Sigmoid colon (tissue), 7 donors: ENCODE results near the gene POLH. TPM values are rescaled to one million over a fixed set of nuclear protein-coding genes. Genes with fewer than 3 reads are reported as not detected.

ENCODE experiments used
- DNase-seq: peaks from one replicate; pipeline ENCODE4 v3.0.0-alpha.2; 2019
- H3K27ac ChIP-seq, 4 donors: fragments of 200-600 bp; sonication (generic); one replicate each; pipeline ENCODE4 v1.5.1; 2016 to 2019; ENCODE audit warnings: mild to moderate bottlenecking in 1 of 4
- H3K27me3 ChIP-seq, 3 donors: fragments of 200-600 bp; sonication (generic); one replicate each; pipeline ENCODE4 v1.5.1; 2019; ENCODE audit warnings: mild to moderate bottlenecking in 1 of 3
- H3K36me3 ChIP-seq, 4 donors: fragments of 200-600 bp; sonication (generic); one replicate each; pipeline ENCODE4 v1.5.1; 2016 to 2019
- H3K4me1 ChIP-seq, 4 donors: fragments of 200-600 bp; sonication (generic); one replicate each; pipeline ENCODE4 v1.5.1; 2017 to 2019
- H3K4me3 ChIP-seq, 4 donors: fragments of 200-600 bp; sonication (generic); one replicate each; pipeline ENCODE4 v1.5.1; 2017 to 2019; ENCODE audit warnings: mild to moderate bottlenecking in 2 of 4, moderate library complexity in 1 of 4
- H3K9me3 ChIP-seq, 4 donors: fragments of 200-600 bp in 3 of 4; sonication (generic) in 3 of 4; one replicate each; pipeline versions ENCODE4 v1.5.1 to v1.6.1; 2013 to 2019
- CTCF ChIP-seq, 4 experiments: fragments of 450-650 bp in 3 of 4; fragments of 200-600 bp in 1 of 4; IDR thresholded peaks; one replicate each; pipeline ENCODE4 v1.5.1; 2016 to 2019; ENCODE audit warnings: antibody characterized with exemption in 4 of 4, mild to moderate bottlenecking in 3 of 4, moderate library complexity in 2 of 4
- EP300 ChIP-seq, 4 donors: sonication (generic); formaldehyde crosslinking; IDR thresholded peaks; one replicate each; pipeline ENCODE4 v1.6.1; 2017; ENCODE audit warnings: antibody characterized with exemption in 4 of 4
- POLR2A ChIP-seq, 2 donors: fragments of 450-650 bp; IDR thresholded peaks; one replicate each; pipeline ENCODE4 v1.6.1; 2016; ENCODE audit warnings: antibody characterized with exemption in 2 of 2, mild to moderate bottlenecking in 2 of 2, moderate library complexity in 2 of 2
- POLR2AphosphoS5 ChIP-seq, 4 donors: sonication (generic); formaldehyde crosslinking; IDR thresholded peaks; one replicate each; pipeline ENCODE4 v1.6.1; 2017; ENCODE audit warnings: antibody characterized with exemption in 4 of 4
- WGBS, 2 donors: extraction: QIAGEN DNeasy Blood & Tissue Kit; methylation state at CpG; one replicate each; pipeline ENCODE4 v1.1.7; 2013; 5-methylcytosine and 5-hydroxymethylcytosine counted together
- intact Hi-C: fragments of 100-400 bp; cut with DNase I; formaldehyde crosslinking; loops from one replicate; pipeline ENCODE4 v1.15.1; 2023
- polyA plus RNA-seq, 3 donors: library from polyadenylated mRNA; stranded (reverse); fragments of 200-250 nt; gene quantifications; one replicate each; pipeline ENCODE4 v1.2.3, GENCODE V29; 2013
- total RNA-seq, 4 donors: library from RNA; depleted of rRNA; stranded (reverse); fragments of >200 nt; gene quantifications; one replicate each; pipeline ENCODE4 v1.1.0, GENCODE V29; 2016
- donor health status: healthy with polysubstance abuse.
- donor health status: Bipolar disorder and iron deficiency.
- donor health status: healthy.

Gene POLH
- total and polyA plus RNA-seq, 7 donors = 1.8 to 7.8 (median 5.0) TPM

GRCh38 chr6:43609402-43609801 is 33.4 kb downstream of the POLH start:
- 94% methylated on average over 1 of the region's 1 CpG for WGBS, 2 donors
- TF ChIP-seq CTCF (IDR thresholded peaks at IDR 0.05) (no peak), POLR2A (IDR thresholded peaks at IDR 0.05) (no peak), EP300 (IDR thresholded peaks at IDR 0.05) (no peak), POLR2AphosphoS5 (IDR thresholded peaks at IDR 0.05) (no peak)
- intact Hi-C loops = loop anchor here (5.0 kb wide), 1 partner anchor 468 kb away; no protein-coding TSS in a partner anchor

GRCh38 chr6:43610431-43610830 is 34.4 kb downstream of the POLH start:
- no peak overlapping the region for H3K27ac ChIP-seq
- peaks cover 13 to 57% (median 18%) of the 10 kb centered on the region in 4 donors for H3K36me3 ChIP-seq
- intact Hi-C loops = no loop called here

More at GRCh38 chr6:43609402-43609801, 33.4 kb downstream of the POLH start:
- no peak overlapping the region for H3K4me3 ChIP-seq
- H3K27me3 ChIP-seq = no peaks in the 10 kb centered on the region
- H3K36me3 ChIP-seq = peaks cover 10 to 61% (median 18%) of the 10 kb centered on the region in 4 donors
- H3K9me3 ChIP-seq = no peaks in the 10 kb centered on the region
- no peaks in the 10 kb centered on the region for H3K4me1 ChIP-seq
- H3K27ac ChIP-seq = no peak overlapping the region
- no peak for DNase-seq

GRCh38 chr6:43613721-43614395 is 37.9 kb downstream of the POLH start:
- Histone ChIP-seq H3K27me3 (no peaks in the 10 kb centered on the region), H3K9me3 (no peaks in the 10 kb centered on the region), H3K27ac (no peak overlapping the region), H3K36me3 (peaks cover 13 to 44% (median 16%) of the 10 kb centered on the region in 4 donors), H3K4me1 (no peaks in the 10 kb centered on the region), H3K4me3 (no peak overlapping the region)
- DNase-seq = no peak
- no peak for TF ChIP-seq CTCF (IDR thresholded peaks at IDR 0.05)
- intact Hi-C loops = no loop called here
- 96% methylated on average over 6 of the region's 6 CpGs for WGBS, 2 donors

More at GRCh38 chr6:43610431-43610830, 34.4 kb downstream of the POLH start:
- 97 to 98% methylated on average over 5 of the region's 5 CpGs for WGBS, 2 donors
- TF ChIP-seq POLR2AphosphoS5 (IDR thresholded peaks at IDR 0.05) (no peak), EP300 (IDR thresholded peaks at IDR 0.05) (no peak), CTCF (IDR thresholded peaks at IDR 0.05) (no peak), POLR2A (IDR thresholded peaks at IDR 0.05) (no peak)
- no peak overlapping the region for H3K4me3 ChIP-seq
- no peak for DNase-seq
- no peaks in the 10 kb centered on the region for H3K9me3 ChIP-seq
- no peaks in the 10 kb centered on the region for H3K4me1 ChIP-seq
- no peaks in the 10 kb centered on the region for H3K27me3 ChIP-seq

DNA sequence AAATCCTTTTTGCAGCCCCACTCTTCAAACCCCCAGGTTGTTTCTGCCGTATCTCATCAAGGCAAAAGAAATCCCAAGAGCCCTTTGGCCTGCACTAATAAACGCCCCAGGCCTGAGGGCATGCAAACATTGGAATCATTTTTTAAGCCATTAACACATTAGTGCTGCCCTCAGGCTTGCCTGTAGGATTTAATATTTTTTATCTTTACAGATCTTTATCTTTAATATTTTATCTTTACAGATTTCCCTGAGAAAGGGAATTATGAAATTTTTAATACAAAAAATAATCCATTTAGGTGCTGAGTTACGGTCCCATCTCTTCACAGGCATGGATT is 38.4 kb downstream of the POLH start:
- Histone ChIP-seq H3K36me3 (peaks cover 13 to 45% (median 17%) of the 10 kb centered on the region in 4 donors), H3K9me3 (no peaks in the 10 kb centered on the region), H3K27ac (no peak overlapping the region), H3K27me3 (no peaks in the 10 kb centered on the region), H3K4me1 (no peaks in the 10 kb centered on the region), H3K4me3 (no peak overlapping the region)
- TF ChIP-seq POLR2AphosphoS5 (IDR thresholded peaks at IDR 0.05) = no peak
- TF ChIP-seq POLR2A (IDR thresholded peaks at IDR 0.05) = no peak
- no peak for TF ChIP-seq CTCF (IDR thresholded peaks at IDR 0.05)
- TF ChIP-seq EP300 (IDR thresholded peaks at IDR 0.05) = no peak
- no peak for DNase-seq
- intact Hi-C loops = no loop called here
- 85 to 89% methylated on average over 3 of the region's 3 CpGs for WGBS, 2 donors
